Muscle layer of duodenum (tissue), 2 donors: ENCODE results near the gene FOXS1.

Source experiments
- H3K27ac ChIP-seq: one replicate; pipeline ENCODE4 v1.7.0; 2013; ENCODE audit warnings: mild to moderate bottlenecking, low read length
- H3K27me3 ChIP-seq: one replicate; pipeline ENCODE4 v1.7.0; 2013; ENCODE audit warnings: low read depth, mild to moderate bottlenecking, control low read depth, low read length
- H3K36me3 ChIP-seq, 2 donors: one replicate each; pipeline ENCODE4 v1.7.0; 2013; ENCODE audit warnings: low read length in 2 of 2, control low read depth in 1 of 2, mild to moderate bottlenecking in 1 of 2; ENCODE audit not compliant: insufficient read depth in 2 of 2, control insufficient read depth in 1 of 2
- H3K4me1 ChIP-seq, 2 donors: one replicate each; pipeline ENCODE4 v1.7.0; 2013; ENCODE audit warnings: low read length in 2 of 2, mild to moderate bottlenecking in 2 of 2, control low read depth in 1 of 2, moderate library complexity in 1 of 2; ENCODE audit not compliant: insufficient read depth in 2 of 2, control insufficient read depth in 1 of 2
- H3K4me3 ChIP-seq, 2 donors: one replicate each; pipeline ENCODE4 v1.7.0; 2013; ENCODE audit warnings: low read length in 2 of 2, low read depth in 1 of 2, mild to moderate bottlenecking in 1 of 2
- H3K9me3 ChIP-seq, 2 donors: one replicate each; pipeline ENCODE4 v1.7.0; 2013; ENCODE audit warnings: low read length in 2 of 2, control low read depth in 1 of 2, mild to moderate bottlenecking in 1 of 2; ENCODE audit not compliant: control insufficient read depth in 1 of 2
- donor health status: healthy.

Gene FOXS1

GRCh38 chr20:31846793-31847138 lies 1.4 kb upstream of the FOXS1 start:
- no peak overlapping the region for H3K27ac ChIP-seq
- H3K9me3 ChIP-seq: no peaks in the 10 kb centered on the region
- no peaks in the 10 kb centered on the region for H3K36me3 ChIP-seq
- H3K27me3 ChIP-seq: peaks cover 11% of the 10 kb centered on the region
- no peak overlapping the region for H3K4me3 ChIP-seq
- peaks cover 0 to 11% of the 10 kb centered on the region in 2 donors for H3K4me1 ChIP-seq

DNA sequence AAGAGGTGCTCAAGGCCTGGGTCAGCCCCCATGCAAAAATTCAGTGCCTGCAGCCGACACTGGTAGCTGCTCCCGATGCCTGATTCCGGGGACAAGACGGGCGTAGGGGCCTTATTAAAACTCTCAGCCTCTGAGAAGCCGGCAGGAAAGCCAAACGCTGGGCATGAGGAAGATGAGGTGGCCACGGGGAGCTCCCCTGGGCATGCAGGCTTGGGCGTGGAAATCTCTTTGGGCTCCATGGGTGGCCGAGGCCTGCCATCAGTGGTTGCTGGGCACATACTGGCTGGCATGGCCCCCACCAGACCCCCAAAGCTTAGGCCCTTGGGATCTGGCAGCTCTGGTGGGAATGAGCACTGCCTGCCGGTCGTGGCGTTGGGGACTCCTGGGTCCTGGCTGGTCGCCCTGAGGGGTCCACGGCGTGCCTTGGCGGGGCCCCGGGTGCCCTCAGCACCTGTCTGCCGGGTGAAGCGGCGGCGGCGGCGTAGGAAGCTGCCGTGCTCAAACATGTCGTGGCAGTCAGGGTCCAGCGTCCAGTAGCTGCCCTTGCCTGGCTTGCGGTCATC lies 586 bp downstream of the FOXS1 start:
- peaks cover 0 to 11% of the 10 kb centered on the region in 2 donors for H3K4me1 ChIP-seq
- no peaks in the 10 kb centered on the region for H3K36me3 ChIP-seq
- H3K9me3 ChIP-seq: no peaks in the 10 kb centered on the region
- H3K27ac ChIP-seq: no peak overlapping the region
- no peak overlapping the region for H3K4me3 ChIP-seq
- peaks cover 7% of the 10 kb centered on the region for H3K27me3 ChIP-seq

GRCh38 chr20:31843881-31844280 lies 1.5 kb downstream of the FOXS1 start:
- H3K36me3 ChIP-seq: no peaks in the 10 kb centered on the region
- H3K4me1 ChIP-seq: peaks cover 0 to 11% of the 10 kb centered on the region in 2 donors
- no peak overlapping the region for H3K4me3 ChIP-seq
- H3K27me3 ChIP-seq: peaks cover under 1% of the 10 kb centered on the region
- no peak overlapping the region for H3K27ac ChIP-seq
- no peaks in the 10 kb centered on the region for H3K9me3 ChIP-seq

DNA sequence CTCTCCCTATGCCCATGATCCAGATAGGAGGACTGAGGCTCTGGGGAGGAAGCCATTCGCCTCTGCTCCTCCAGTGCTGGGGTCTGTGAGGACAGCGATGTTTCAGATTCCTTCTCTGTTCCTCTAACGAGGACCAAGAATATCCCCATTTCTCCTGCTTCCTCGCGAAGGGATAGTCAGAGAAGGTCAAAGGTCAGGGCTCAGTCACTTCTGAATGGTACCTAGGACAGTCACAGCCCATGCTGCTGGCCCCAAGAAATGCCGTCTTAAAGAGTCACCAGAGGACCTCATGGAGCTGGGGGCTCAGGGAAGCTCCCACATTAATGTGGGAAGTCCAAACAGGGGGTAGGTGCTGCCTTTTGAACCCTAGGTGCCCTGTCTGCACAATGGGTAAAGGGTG lies 2.1 kb downstream of the FOXS1 start:
- H3K4me1 ChIP-seq: peaks cover 0 to 11% of the 10 kb centered on the region in 2 donors
- no peaks in the 10 kb centered on the region for H3K9me3 ChIP-seq
- H3K27me3 ChIP-seq: no peaks in the 10 kb centered on the region
- no peak overlapping the region for H3K4me3 ChIP-seq
- no peaks in the 10 kb centered on the region for H3K36me3 ChIP-seq
- no peak overlapping the region for H3K27ac ChIP-seq

GRCh38 chr20:31842471-31843157 lies 2.8 kb downstream of the FOXS1 start:
- no peak overlapping the region for H3K4me3 ChIP-seq
- no peak overlapping the region for H3K27ac ChIP-seq

DNA sequence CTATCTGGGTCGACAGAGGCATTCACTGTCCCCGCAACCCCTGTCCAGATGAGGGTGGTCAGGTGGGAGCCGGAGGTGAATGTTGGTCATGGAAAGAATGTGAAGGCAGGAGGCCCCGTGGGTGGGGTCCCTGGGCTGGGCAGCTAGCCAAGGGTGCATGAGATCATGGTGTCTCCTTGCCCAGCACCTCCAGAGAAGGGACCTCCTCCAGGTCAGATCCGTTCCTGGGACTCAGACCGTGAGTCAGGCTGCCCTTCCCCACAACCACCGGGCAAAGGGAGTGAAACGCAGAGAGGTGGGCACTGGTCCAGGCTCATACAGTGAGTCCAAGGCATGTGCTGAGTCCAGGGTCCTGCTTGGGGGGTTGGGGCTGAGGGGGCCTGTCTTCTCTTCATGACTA lies 3.5 kb downstream of the FOXS1 start:
- Histone ChIP-seq H3K4me3 (no peak overlapping the region), H3K27ac (no peak overlapping the region), H3K4me1 (peaks cover 0 to 16% of the 10 kb centered on the region in 2 donors), H3K9me3 (no peaks in the 10 kb centered on the region), H3K27me3 (no peaks in the 10 kb centered on the region), H3K36me3 (no peaks in the 10 kb centered on the region)

More at GRCh38 chr20:31842471-31843157, 2.8 kb downstream of the FOXS1 start:
- no peaks in the 10 kb centered on the region for H3K36me3 ChIP-seq
- H3K4me1 ChIP-seq: peaks cover 0 to 11% of the 10 kb centered on the region in 2 donors
- no peaks in the 10 kb centered on the region for H3K27me3 ChIP-seq
- no peaks in the 10 kb centered on the region for H3K9me3 ChIP-seq

- Histone ChIP-seq H3K4me1 (peaks cover 6 to 24% of the 10 kb centered on the region in 2 donors), H3K27ac (no peak overlapping the region)
Observed at GRCh38 chr20:31840906-31841816, 4.2 kb downstream of the FOXS1 start.

GRCh38 chr20:31839782-31840487 lies 5.5 kb downstream of the FOXS1 start:
- Histone ChIP-seq H3K27me3 (no peaks in the 10 kb centered on the region), H3K36me3 (no peaks in the 10 kb centered on the region), H3K4me1 (peaks cover 6 to 29% of the 10 kb centered on the region in 2 donors), H3K9me3 (no peaks in the 10 kb centered on the region), H3K4me3 (no peak overlapping the region), H3K27ac (no peak overlapping the region)

More at GRCh38 chr20:31840906-31841816, 4.2 kb downstream of the FOXS1 start:
- Histone ChIP-seq H3K4me3 (no peak overlapping the region), H3K27me3 (no peaks in the 10 kb centered on the region), H3K9me3 (no peaks in the 10 kb centered on the region), H3K36me3 (no peaks in the 10 kb centered on the region)

DNA sequence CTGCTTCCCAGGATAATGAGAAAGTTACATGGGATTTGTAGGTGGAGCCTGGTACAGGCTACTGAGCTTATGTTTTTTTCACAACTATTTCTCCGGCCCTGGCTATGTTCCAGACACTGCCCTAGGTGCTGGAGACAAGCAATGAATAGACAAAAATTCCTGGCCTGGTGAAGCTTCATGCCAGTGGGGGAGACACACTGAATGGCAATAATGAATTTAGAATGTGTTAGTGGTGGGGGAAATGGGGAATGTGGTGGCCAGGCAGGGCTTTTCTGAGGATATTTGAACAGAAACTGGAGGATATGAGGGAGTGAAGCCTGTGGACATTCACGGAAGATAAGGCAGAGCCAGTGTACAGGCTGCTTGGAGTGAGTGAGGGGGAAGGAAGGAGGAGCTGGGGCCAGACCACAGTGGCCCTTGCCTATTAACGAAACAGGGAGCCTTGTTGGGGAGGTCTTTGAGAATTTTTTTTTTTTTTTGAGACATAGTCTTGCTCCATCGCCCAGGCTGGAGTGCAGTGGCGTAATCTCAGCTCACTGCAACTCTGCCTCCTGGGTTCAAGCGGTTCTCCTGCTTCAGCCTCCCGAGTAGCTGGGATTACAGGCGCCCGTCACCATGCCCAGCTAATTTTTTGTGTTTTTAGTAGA lies 6.6 kb downstream of the FOXS1 start:
- Histone ChIP-seq H3K27me3 (no peaks in the 10 kb centered on the region), H3K4me1 (peaks cover 6 to 29% of the 10 kb centered on the region in 2 donors), H3K9me3 (no peaks in the 10 kb centered on the region), H3K4me3 (no peak overlapping the region), H3K36me3 (no peaks in the 10 kb centered on the region), H3K27ac (no peak overlapping the region)

DNA sequence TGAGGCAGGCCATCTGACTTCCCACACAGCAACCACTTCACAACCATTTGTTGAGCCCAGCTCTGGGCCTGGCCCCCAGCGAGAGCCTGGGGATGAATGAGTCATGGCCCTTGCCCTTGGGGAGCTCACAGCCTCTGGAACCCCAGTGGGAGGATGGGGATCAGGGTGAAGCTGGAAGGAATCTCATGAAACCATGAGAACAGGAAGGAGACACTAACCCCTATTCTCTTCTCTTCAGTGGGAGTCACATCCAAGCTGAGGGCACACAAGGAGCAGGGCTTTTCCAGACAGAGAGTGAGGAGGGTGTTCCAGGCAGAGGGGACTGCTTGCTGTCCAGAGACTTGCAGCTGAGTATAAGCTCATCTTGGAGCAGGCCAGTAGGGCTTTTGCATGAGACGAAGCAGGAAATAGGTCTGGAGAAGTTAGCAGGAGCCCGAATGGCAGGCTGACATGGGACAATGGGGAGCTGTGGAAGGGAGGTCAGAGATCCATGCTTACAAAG lies 7.5 kb downstream of the FOXS1 start:
- Histone ChIP-seq H3K9me3 (no peaks in the 10 kb centered on the region), H3K27me3 (no peaks in the 10 kb centered on the region), H3K27ac (no peak overlapping the region), H3K36me3 (no peaks in the 10 kb centered on the region), H3K4me3 (no peak overlapping the region), H3K4me1 (peaks cover 6 to 29% of the 10 kb centered on the region in 2 donors)
